GM12878 (cell line): ENCODE measurements around the gene WFS1. TPM values are rescaled to one million over a fixed set of nuclear protein-coding genes. Genes with fewer than 3 reads are reported as not detected.

Experiments
- IKZF1 ChIP-seq: fragments of 450-650 bp; conservative IDR thresholded peaks from 2 replicates; pipeline ENCODE4 v1.6.1; 2017; ENCODE audit warnings: antibody characterized with exemption, mild to moderate bottlenecking
- IKZF2 ChIP-seq, 2 experiments: fragments of 450-650 bp; IDR thresholded peaks; 2 replicates each; pipeline ENCODE4 v1.6.1; 2017; ENCODE audit warnings: mild to moderate bottlenecking in 2 of 2, moderate library complexity in 2 of 2
- JUND ChIP-seq: IDR thresholded peaks from 2 replicates; pipeline ENCODE4 v1.6.1; 2012; ENCODE audit warnings: low read depth, mild to moderate bottlenecking, low read length, improper control_type of control experiment, moderate library complexity
- SMAD1 ChIP-seq: fragments of 450-650 bp; IDR thresholded peaks from 2 replicates; pipeline ENCODE4 v1.6.1; 2018; ENCODE audit warnings: mild to moderate bottlenecking, low read depth; ENCODE audit not compliant: partially characterized antibody
- SUPT20H ChIP-seq: IDR thresholded peaks from 2 replicates; pipeline ENCODE4 v1.6.1; 2011; ENCODE audit warnings: low read depth, mild to moderate bottlenecking, low read length, moderate library complexity, borderline replicate concordance; ENCODE audit not compliant: control insufficient read depth
- SUZ12 ChIP-seq: fragments of 200-600 bp; sonication (generic); IDR thresholded peaks from one replicate; pipeline ENCODE4 v1.6.1; 2018; ENCODE audit warnings: antibody characterized with exemption, mild to moderate bottlenecking; ENCODE audit not compliant: unreplicated experiment
- polyA plus RNA-seq, 11 experiments: library from polyadenylated mRNA; depleted of rRNA in 4 of 11; unstranded in 6 of 11; stranded (reverse) in 5 of 11; fragments of >200 nt; fragmentation: Nextera tagmentation in 4 of 11; fragmentation: Illumina TruSeq in 1 of 11; extraction: Ambion mirVana in 4 of 11; extraction: Trizol in 1 of 11; gene quantifications; 1 replicate in 1 of 11; 2 replicates in 10 of 11; pipeline versions ENCODE4 v1.2.1 to v1.2.3, GENCODE V29; 2011 to 2016; ENCODE audit warnings: inconsistent platforms in 2 of 11, missing spikeins in 2 of 11, low read depth in 1 of 11
- total RNA-seq, 4 experiments: library from RNA; depleted of rRNA in 3 of 4; stranded (reverse); fragments of >200 nt in 3 of 4; fragmentation: Illumina TruSeq in 1 of 4; extraction: Trizol in 1 of 4; gene quantifications; 2 replicates each; pipeline versions ENCODE4 v1.2.1 to v1.2.3, GENCODE V29; 2013 to 2021
- TF ChIP-seq, protein P1 (sequence below): IDR thresholded peaks from 2 replicates; pipeline ENCODE4 v1.6.1; 2012; ENCODE audit warnings: low read length, inconsistent platforms
- TF ChIP-seq, protein P2 (sequence below): fragments of 450-650 bp; conservative IDR thresholded peaks from 2 replicates; pipeline ENCODE4 v1.6.1; 2017; ENCODE audit warnings: mild to moderate bottlenecking, moderate library complexity
- TF ChIP-seq, protein P3 (sequence below): fragments of 150-350 bp; IDR thresholded peaks from 2 replicates; pipeline ENCODE4 v1.6.1; 2014; ENCODE audit warnings: mild to moderate bottlenecking, low read depth, low read length
- TF ChIP-seq, protein P4 (sequence below): IDR thresholded peaks from 2 replicates; pipeline ENCODE4 v1.6.1; 2011; ENCODE audit warnings: borderline replicate concordance, low read depth, mild to moderate bottlenecking, moderate library complexity, low read length; ENCODE audit not compliant: insufficient read depth, poor library complexity, severe bottlenecking
- TF ChIP-seq, protein P5 (sequence below): fragments of 450-650 bp; formaldehyde crosslinking; IDR thresholded peaks from 2 replicates; pipeline ENCODE4 v1.4.0; 2020; ENCODE audit warnings: mild to moderate bottlenecking, moderate library complexity

Gene WFS1
- total and polyA plus RNA-seq, 10 of the 15 experiments (the other 5 are each of a cell fraction or from before 2014, with no cell fraction given): 0.31 to 4.7 (median 2.0) TPM

DNA sequence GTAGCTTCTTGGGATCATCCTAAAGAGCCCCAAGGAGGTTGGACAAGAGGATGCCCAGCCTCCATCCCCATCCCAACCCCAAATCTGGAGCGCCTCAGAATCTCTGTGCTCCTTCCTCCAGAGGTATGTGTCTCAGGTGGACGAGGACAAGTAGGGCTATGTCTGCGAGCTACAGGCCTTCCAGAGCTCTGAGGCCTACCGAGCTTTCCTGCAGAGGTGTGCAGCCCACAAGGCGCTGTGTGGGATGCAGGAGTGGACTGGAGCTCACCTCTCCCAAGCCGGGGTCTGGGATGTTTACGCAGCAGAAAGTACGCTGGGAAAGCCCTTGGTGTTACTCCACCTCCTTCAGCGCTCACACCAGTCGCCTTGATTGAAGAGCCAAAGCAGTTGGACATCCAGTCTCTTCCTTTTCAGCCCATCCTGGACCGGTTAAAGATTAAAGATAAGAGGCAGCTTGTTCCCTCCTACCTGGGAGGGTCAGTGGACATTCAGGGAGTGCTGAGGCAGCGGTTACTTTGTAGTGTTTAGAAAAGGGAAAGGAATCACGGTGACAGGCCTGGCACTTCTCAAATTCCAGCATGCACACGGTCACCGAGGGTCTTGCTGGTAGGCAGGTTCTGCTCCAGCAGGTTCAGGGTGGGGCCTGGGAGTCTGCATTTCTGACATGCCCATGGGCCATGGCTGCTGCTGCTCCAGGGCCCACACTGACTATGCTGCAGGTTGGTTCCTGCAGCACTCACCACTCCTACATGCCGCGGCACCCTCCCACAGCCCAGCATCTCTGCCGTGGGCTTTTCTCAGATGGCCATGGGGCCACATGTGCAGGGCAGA, 39.8 kb upstream of the WFS1 start (continued):
- TF ChIP-seq, protein P1, sequence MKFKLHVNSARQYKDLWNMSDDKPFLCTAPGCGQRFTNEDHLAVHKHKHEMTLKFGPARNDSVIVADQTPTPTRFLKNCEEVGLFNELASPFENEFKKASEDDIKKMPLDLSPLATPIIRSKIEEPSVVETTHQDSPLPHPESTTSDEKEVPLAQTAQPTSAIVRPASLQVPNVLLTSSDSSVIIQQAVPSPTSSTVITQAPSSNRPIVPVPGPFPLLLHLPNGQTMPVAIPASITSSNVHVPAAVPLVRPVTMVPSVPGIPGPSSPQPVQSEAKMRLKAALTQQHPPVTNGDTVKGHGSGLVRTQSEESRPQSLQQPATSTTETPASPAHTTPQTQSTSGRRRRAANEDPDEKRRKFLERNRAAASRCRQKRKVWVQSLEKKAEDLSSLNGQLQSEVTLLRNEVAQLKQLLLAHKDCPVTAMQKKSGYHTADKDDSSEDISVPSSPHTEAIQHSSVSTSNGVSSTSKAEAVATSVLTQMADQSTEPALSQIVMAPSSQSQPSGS: no peak
- TF ChIP-seq SUPT20H (no peak), IKZF1 (no peak), IKZF2 (IDR thresholded peaks at IDR 0.05) (no peak), JUND (no peak), SUZ12 (no peak), SMAD1 (no peak)
- TF ChIP-seq, protein P2, sequence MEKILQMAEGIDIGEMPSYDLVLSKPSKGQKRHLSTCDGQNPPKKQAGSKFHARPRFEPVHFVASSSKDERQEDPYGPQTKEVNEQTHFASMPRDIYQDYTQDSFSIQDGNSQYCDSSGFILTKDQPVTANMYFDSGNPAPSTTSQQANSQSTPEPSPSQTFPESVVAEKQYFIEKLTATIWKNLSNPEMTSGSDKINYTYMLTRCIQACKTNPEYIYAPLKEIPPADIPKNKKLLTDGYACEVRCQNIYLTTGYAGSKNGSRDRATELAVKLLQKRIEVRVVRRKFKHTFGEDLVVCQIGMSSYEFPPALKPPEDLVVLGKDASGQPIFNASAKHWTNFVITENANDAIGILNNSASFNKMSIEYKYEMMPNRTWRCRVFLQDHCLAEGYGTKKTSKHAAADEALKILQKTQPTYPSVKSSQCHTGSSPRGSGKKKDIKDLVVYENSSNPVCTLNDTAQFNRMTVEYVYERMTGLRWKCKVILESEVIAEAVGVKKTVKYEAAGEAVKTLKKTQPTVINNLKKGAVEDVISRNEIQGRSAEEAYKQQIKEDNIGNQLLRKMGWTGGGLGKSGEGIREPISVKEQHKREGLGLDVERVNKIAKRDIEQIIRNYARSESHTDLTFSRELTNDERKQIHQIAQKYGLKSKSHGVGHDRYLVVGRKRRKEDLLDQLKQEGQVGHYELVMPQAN: no peak
- TF ChIP-seq, protein P3, sequence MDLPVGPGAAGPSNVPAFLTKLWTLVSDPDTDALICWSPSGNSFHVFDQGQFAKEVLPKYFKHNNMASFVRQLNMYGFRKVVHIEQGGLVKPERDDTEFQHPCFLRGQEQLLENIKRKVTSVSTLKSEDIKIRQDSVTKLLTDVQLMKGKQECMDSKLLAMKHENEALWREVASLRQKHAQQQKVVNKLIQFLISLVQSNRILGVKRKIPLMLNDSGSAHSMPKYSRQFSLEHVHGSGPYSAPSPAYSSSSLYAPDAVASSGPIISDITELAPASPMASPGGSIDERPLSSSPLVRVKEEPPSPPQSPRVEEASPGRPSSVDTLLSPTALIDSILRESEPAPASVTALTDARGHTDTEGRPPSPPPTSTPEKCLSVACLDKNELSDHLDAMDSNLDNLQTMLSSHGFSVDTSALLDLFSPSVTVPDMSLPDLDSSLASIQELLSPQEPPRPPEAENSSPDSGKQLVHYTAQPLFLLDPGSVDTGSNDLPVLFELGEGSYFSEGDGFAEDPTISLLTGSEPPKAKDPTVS: no peak
- TF ChIP-seq, protein P4, sequence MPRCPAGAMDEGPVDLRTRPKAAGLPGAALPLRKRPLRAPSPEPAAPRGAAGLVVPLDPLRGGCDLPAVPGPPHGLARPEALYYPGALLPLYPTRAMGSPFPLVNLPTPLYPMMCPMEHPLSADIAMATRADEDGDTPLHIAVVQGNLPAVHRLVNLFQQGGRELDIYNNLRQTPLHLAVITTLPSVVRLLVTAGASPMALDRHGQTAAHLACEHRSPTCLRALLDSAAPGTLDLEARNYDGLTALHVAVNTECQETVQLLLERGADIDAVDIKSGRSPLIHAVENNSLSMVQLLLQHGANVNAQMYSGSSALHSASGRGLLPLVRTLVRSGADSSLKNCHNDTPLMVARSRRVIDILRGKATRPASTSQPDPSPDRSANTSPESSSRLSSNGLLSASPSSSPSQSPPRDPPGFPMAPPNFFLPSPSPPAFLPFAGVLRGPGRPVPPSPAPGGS: no peak
- TF ChIP-seq, protein P5, sequence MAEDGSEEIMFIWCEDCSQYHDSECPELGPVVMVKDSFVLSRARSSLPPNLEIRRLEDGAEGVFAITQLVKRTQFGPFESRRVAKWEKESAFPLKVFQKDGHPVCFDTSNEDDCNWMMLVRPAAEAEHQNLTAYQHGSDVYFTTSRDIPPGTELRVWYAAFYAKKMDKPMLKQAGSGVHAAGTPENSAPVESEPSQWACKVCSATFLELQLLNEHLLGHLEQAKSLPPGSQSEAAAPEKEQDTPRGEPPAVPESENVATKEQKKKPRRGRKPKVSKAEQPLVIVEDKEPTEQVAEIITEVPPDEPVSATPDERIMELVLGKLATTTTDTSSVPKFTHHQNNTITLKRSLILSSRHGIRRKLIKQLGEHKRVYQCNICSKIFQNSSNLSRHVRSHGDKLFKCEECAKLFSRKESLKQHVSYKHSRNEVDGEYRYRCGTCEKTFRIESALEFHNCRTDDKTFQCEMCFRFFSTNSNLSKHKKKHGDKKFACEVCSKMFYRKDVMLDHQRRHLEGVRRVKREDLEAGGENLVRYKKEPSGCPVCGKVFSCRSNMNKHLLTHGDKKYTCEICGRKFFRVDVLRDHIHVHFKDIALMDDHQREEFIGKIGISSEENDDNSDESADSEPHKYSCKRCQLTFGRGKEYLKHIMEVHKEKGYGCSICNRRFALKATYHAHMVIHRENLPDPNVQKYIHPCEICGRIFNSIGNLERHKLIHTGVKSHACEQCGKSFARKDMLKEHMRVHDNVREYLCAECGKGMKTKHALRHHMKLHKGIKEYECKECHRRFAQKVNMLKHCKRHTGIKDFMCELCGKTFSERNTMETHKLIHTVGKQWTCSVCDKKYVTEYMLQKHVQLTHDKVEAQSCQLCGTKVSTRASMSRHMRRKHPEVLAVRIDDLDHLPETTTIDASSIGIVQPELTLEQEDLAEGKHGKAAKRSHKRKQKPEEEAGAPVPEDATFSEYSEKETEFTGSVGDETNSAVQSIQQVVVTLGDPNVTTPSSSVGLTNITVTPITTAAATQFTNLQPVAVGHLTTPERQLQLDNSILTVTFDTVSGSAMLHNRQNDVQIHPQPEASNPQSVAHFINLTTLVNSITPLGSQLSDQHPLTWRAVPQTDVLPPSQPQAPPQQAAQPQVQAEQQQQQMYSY (CRISPR knock-in tag): no peak
